HG03442 (cell line): ENCODE data around the gene SLC25A12.
"Not testable (repeated sequence)": the region's sequence is repeated elsewhere in the genome, so short reads cannot be mapped to it uniquely, and the experiment has no call there.

Source experiments
- ATAC-seq: cut with Tn5 transposase; IDR thresholded peaks from one replicate; pipeline ENCODE4 v1.9.1; 2021; ENCODE audit warnings: mild to moderate bottlenecking, moderate library complexity; ENCODE audit not compliant: unreplicated experiment

SLC25A12 gene

DNA sequence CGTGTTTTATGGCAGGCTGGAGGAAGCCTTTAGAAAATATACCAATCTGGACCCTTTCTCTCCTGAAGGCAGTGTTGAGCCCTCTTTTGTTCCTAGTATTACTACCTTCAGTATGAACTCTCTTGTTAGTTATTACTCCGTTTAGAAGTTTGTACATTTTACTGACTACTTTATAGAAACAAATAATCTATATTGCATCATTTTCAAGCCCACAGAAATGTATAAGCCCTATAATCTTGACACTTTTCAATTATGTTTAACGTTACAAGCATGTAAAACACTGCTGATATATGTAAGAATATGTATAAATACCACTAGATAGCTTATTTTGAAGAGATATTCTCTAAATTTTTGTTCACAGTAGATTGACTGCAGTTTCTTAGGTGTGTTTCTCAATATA lies 64.0 kb downstream of the SLC25A12 start:
- no peak for ATAC-seq

DNA sequence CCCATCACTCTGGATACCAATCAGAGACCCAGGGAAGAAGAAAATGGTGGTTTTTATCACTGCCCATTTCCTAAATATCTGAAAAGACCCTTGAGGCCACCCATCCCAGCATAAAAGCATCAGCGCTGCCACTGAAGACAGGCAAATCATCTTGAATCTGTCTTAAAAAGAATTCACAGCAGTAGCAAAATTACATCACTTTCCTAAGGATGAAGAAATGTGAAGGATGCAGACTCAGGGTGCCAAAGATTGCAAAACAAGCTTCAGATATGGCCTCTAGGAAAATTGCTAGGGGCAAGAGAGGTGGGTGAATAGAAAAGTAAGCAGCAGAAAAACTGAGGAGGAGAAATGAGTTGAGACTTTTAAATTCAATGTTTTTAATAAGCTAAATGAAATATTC lies 70.0 kb downstream of the SLC25A12 start:
- ATAC-seq: no peak

DNA sequence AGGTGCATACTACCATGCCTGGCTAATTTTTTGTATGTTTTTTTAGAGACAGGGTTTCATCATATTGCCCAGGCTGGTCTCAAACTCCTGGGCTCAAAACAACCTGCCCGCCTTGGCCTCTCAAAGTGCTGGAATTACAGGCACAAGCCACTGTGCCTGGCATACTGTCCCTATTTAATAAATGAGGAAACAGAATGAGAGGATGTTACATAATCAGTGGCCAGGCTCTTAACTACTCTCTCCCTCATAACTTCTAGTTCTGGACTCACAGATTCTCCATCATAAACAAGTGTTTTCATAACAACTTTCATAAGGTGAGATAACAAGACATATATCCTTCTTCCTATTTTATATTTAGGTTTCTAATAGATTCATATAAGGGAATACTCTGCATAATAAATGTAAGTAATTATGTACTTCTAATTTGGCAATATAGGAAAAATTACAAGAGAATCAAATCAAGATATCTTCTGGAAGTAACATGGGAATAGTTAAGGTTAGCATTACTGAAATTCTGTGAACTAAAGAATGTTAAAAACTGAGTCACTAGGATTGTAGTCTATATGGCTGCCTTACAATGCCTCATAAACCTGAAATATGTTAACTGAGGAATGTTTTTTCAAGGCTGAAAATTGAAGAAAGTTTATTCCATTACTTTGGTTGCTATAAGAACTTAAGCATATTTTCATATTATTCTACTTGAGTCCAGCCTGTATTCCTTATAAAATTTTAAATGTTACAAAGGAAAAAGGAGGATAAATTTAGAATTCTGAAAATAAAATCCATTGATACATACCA lies 71.3 kb downstream of the SLC25A12 start:
- ATAC-seq: no peak

DNA sequence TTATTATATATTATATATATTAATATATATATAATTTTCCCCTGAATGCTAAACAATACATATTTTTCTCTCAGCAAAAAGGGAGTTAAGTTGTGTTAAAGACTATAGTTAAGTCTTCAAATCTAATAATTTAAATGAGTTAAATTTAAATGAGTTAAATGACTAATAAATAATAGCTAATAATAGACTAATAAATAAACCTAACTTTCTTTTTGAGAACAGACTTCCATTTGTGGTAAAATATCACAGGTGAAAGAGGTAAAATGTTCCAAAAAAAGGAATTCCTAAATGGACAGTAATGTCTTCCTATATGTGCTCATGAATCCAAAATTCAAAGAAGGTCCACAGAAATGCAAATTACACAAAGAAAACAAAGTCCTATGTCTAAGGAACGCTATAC lies 74.6 kb downstream of the SLC25A12 start:
- no peak for ATAC-seq

DNA sequence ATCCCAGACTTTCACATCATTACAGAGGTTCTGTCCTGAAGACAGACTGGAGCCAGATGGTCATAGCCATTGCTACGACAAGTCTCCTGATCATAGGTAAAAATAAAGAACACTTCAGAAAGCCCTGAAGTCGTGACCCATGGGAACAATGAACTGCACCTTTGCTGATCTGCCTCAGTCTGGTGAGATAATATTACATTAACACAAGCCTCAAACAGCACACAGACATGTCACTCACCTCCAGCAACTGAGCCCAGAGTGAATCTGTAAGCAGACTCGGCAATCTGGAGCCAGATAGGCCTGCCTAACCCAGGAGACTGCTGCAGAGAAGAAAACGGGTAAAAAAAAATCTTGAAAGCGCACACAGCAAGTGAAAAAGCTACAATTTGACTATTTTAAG lies 79.2 kb downstream of the SLC25A12 start:
- no peak for ATAC-seq

DNA sequence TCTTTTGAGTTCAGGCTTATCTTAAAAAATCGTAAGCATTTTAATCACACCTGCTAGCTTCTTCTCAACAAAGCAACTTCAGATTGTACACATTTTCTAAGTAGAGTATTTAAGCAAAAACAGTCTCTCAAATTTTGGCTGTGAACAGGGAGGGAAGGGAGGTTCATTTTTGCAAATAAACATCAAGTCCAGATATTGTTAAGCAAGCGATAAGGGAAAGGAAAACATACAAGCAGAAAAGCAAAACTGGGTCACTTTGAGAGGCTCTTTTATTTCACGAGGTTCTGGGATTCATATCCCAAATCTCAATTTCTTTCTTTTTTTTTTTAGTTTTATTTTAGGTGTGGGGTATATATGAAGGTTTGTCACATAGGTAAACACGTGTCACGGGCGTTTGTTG lies 79.9 kb downstream of the SLC25A12 start:
- ATAC-seq: no peak

DNA sequence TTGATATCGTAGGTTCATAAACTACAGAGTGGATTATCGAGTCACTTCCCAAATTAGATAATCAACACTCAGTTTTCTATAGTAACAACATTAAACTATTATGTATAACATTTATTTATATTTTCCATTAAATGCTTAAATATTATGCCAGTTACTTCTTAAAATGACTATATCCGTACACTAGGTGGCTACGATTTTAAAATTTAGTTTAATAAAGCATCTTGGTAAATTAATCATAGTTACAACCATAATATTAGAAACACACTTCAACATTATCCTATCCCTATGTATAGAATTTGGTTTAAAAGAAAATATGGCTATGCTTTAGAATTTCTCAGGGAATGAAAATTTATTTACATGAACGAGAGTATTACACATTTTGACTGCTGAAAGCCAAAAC lies 80.3 kb downstream of the SLC25A12 start:
- no peak for ATAC-seq

DNA sequence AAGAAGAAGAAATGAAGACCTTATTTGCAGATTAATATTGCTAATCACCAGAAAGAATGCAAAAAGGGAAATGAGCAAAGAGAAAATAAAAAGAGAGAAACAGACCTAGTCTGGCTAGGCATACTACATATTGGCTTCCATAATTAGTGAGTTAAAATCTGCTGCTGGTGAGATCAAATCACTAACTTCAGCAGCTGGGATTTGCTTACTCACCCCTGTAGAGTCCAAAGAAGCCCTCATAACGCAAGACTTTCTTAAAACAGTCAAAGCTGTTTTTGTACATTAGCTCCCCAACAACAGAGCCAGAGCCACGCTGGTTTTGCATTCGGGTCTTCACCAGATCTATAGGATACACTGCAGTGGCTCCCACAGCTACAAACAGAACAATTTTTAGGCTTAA lies 80.9 kb downstream of the SLC25A12 start:
- no peak for ATAC-seq

DNA sequence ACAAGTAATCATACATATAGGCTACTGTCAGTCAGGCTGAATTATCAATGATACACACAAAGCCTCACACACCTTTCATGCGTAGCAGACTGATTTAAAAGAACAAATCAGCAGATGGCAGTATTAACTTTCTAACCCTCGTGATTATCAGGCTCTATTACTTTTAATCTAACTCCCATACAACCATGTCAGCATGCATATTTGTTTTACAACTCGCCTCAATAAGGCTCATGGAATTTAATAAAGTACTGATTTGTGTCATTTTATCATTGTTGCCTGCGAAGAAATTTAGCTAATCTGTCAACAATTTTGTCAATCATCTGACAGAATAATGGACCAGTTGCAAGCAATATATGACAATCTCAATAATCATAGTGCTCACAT lies 82.8 kb downstream of the SLC25A12 start:
- ATAC-seq: no peak

DNA sequence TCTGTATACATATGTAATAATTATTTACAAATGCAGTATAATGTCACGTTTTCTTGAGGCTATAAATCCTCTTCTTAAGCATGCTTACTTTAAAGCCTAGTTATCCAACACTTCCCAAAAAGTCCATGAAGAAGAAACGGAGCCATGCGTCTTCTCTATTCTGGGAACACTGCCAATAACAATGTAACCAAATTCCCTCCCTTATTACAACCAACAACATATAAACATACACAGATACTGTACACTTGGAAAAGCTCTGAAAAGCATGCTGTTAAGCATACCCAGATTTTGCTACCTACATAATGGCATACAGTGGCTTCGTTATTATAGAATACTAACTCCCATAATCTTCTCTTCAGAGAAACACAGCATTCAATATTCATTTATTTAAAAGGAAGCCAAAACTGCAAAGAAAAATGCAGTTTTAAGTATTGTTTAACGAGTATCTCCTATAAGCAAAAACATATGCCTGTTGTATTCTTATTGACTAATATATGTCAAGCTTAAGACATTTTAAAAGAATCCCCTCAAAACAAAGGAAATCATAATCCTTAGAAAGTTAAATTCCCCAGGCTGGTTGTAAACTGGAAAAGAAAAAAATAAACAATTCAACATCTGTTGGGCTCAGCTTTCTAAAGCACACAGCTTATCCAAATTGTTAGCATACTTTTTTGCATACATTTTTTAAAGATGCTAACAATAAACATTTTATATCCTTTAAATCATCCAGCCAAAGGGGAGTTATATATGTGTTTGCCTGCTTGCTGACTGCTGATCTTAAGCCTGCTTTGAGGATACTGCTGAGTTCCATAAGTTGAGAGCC lies 83.4 kb downstream of the SLC25A12 start:
- no peak for ATAC-seq

DNA sequence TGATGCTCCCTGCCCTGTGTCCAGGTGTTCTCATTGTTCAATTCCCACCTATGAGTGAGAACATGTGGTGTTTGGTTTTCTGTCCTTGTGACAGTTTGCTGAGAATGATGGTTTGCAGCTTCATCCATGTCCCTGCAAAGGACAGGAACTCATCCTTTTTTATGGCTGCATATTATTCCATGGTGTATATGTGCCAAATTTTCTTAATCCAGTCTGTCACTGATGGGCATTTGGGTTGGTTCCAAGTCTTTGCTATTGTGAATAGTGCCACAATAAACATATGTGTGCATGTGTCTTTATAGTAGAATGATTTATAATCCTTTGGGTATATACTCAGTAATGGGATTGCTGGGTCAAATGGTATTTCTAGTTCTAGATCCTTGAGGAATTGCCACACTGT lies 85.2 kb downstream of the SLC25A12 start:
- ATAC-seq: not testable (repeated sequence)

DNA sequence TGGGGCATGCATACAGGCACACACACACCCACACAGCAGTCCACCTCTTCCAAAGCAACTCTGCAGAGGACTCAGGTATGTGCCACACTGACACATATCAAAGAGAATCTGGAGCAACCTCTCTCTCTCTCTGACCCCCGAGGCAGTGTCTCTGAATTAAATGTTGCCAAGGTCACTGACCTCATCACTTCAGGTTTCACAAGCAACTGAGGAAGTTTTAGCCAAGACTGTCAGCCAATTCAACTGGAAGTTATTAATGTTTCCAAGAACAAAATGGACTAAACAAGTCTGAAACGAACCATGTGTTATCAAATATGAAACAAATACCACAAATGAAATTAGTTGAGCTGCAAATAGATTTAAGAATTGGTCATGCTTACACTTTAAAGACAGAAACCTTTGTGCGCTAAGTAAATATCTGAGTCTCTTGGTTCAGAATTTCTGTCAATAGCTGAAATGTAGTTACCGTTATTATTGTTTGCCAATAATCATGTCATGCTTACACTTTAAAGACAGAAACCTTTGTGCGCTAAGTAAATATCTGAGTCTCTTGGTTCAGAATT lies 86.1 kb downstream of the SLC25A12 start:
- no peak for ATAC-seq

DNA sequence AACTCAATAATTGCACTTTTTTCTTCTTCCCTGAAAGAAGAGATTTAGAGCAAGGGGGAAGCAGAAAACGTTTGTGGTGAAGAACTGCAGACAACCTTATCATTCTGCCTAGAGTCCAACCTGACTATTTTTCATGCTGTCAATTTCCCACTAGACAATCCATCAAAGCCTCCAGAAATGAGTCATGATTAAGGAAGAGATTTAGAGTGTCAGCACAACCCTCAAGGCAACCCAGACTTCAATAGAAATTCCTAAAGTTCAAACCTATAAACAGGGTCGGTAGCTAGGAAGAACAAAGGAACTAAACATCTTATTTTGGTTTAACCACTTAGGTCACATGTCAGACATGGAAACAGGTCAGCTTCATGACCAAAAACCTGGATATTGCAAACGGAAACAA lies 86.9 kb downstream of the SLC25A12 start:
- no peak for ATAC-seq

DNA sequence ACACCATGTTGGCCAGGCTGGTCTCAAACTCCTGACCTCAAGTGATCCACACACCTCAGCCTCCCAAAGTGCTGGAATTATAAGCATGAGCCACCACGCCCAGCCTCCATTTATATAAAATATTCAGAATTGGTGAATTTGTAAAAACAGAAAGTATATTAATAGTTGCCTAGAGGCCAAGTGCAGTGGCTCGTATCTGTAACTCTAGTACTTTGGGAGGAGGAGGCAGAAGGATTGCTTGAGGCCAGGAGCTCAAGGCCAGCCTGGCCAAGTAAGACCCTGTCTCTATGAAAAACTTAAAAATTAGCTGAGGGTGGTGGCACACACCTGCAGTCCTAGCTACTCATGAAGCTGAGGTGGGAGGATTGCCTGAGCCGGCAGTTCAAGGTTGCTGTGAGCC lies 89.6 kb downstream of the SLC25A12 start:
- ATAC-seq: no peak

DNA sequence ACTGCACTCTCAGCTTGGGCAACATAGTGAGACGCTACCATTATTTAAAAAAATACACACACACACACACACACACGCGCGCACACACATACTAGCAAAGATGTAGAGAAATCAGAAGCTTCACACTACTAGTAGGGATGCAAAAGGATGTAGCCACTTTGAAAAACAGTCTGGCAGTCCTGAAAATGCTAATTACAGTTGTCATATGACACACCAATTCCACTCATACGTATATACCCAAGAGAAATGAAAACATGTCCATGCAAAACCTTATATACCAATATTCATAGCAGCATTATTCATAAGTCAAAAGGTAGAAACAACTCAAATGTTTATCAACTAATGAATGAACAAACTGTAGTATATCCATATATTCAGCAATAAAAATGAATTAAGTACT lies 90.3 kb downstream of the SLC25A12 start:
- no peak for ATAC-seq

DNA sequence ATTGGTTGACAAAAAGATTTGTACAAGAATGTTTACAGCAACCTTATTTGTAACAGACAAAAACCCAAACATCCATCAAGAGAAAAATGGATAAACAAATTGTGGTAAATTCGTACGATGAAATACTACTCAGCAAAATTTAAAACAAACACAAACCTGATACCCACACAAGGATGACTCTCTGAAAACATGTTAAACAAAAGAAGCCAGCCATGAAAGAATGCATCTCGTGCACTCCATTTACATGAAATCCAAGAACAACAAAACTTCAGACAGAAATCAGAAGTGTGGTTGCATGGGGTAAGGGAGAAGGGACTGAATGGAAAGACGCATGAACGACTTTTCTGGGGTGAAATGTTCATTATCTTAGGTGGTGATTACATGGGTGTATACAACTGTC lies 93.4 kb downstream of the SLC25A12 start:
- no peak for ATAC-seq

DNA sequence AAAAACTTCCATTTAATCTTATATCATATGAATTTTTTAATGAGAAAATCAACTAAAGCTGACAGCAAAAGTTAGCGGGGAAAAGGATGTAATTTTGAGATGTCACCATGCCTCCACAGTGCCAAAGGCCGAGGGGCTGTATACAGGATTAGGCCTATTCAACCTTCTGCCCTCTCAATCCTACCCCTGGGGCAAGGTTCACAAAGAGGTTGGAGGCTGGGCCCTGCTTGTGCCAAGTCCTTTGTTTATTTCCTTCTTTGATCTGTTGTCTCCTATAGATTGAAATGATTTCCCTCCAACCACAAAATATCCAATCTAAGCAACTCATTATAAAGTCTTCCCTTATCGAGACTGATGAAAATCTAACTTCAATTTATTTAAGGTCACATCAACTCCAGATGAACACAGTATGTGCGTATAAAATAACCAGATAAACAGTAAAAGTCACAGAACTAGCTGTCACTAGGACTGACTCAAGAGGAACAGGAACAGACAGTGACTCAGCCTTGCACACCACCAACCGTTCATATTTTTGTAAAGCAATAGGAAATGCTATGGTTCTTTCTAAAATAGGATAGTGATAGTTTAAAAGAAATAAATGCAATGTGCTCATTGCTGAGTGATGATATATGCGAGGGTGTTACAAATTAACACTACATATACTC lies 95.8 kb downstream of the SLC25A12 start:
- no peak for ATAC-seq

DNA sequence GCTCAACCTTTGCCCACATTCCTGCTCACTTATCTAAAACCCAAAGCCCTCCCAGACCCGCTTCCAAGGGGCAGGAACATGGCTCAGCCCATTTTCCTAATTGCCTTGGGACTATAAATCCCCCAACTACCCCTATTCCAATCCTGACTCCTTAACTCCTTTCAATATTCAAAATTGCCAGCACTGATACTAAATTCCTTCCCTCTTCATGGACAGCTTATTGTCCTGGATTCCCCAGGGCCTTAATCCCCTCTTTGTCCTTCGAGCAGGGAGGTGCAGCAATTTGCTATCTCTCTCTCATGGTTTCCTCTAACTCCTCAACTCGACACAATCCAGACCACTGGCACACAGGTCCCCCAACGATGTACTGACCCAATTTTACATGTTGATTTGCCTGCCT lies 99.1 kb downstream of the SLC25A12 start:
- no peak for ATAC-seq

DNA sequence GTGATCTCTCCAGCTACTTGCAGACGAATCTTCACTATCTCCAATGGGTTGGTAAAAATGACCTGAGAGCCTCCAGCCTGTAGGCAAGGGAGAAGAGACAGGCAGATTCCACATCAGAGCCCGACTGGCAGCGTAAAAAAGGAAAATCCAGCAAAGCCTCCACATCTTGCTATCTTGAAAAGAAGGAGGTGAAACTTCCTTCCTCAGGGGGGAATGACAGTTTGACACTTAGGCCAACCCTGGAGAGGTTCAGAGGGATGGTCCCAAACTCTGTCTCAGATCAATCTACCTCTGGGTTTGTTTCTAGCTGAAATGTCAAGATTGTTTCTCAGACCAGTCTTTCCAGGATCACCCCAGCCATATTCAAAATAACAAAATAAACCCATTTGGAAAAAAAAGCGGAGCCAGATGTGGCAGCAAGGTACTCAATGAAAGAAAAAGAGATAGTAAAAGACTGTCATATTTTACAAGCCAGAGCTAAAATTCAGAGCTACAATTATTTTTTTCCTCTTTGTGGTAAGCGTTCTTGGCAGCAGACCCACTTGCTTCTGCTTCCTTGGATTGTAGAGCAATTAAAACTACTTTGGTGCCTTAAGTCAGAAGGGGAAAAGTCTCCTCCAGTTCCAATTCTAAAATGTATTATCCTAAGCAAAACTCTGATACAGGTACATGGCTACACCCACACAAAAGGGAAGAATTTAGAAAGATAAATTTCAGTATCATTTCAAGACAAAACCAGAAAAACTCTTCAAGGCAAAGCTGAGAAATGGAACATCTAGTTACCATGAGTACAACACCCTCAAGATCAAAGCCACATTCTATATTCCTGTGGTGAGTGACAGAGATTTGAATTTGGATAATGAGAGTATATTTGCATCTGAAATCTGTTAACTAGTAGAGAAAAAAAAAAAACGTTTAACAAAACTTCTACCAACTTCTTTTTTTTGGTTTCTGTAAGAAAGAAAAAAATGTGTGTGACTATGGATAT lies 100.1 kb downstream of the SLC25A12 start:
- ATAC-seq: no peak

DNA sequence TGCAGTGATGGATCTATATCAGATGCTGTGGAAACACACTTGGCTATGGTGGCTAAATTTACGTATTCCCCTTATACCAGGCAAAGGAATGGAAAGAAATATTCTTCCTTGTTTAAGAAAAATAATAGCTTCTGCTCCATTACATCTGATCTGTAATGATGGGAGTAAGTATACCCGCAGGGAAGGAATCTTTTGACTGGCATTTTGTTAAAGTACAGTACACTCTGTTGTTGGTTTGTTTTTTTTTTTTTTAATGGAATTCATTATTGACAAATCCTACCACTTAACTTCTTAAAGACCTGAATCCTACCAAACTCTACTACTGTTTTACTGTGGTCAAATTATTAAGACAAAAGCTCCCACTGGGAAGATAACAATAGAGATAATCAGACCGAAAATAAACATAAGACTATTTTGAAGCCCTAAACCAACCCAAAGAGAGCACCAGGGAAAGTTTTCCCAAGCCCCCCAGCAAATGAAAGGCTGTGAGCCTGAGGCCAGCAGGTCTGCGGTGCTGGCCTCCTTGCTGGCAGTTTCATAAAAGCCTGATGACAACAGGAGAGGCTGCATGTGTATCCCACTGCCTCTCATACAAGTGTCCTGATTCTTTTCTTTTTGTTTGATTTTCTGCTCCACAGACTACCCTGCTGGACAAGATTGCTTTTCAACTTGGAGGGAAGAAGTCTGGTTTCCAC lies 101.0 kb downstream of the SLC25A12 start:
- no peak for ATAC-seq
